KMS-11 (cell line): Measurements from ENCODE around the gene GALNT2.

ENCODE experiments used
- H2AFZ ChIP-seq: fragments of 200-600 bp; sonication (generic); 2 replicates; pipeline ENCODE4 v1.6.1; 2016; ENCODE audit warnings: antibody characterized with exemption, mixed run types, low read depth
- H3K27ac ChIP-seq: fragments of 200-600 bp; sonication (generic); 2 replicates; pipeline ENCODE4 v1.6.1; 2016; ENCODE audit warnings: mild to moderate bottlenecking, mixed run types
- H3K27me3 ChIP-seq: fragments of 200-600 bp; sonication (generic); 2 replicates; pipeline ENCODE4 v1.6.1; 2017; ENCODE audit warnings: mild to moderate bottlenecking, low read depth, mixed run types, moderate library complexity; ENCODE audit not compliant: insufficient read depth
- H3K36me3 ChIP-seq: fragments of 200-600 bp; sonication (generic); 2 replicates; pipeline ENCODE4 v1.6.1; 2017; ENCODE audit warnings: mild to moderate bottlenecking, mixed run types; ENCODE audit not compliant: insufficient read depth
- H3K4me1 ChIP-seq: fragments of 200-600 bp; sonication (generic); 2 replicates; pipeline ENCODE4 v1.6.1; 2016; ENCODE audit warnings: mild to moderate bottlenecking, low read depth, mixed run types; ENCODE audit not compliant: poor library complexity, severe bottlenecking
- H3K4me2 ChIP-seq: fragments of 200-600 bp; sonication (generic); 2 replicates; pipeline ENCODE4 v1.7.0; 2016; ENCODE audit warnings: mild to moderate bottlenecking, mixed run types
- H3K4me3 ChIP-seq: fragments of 200-600 bp; sonication (generic); IDR thresholded peaks from 2 replicates; pipeline ENCODE4 v1.6.1; 2017; ENCODE audit warnings: low read depth, low read length, mixed read lengths; ENCODE audit not compliant: insufficient read depth
- H3K79me2 ChIP-seq: fragments of 200-600 bp; sonication (generic); 2 replicates; pipeline ENCODE4 v1.6.1; 2016; ENCODE audit warnings: low read depth, mixed run types; ENCODE audit not compliant: insufficient read depth
- H3K9ac ChIP-seq: fragments of 200-600 bp; sonication (generic); 2 replicates; pipeline ENCODE4 v1.6.1; 2016; ENCODE audit warnings: mild to moderate bottlenecking, mixed run types
- H4K20me1 ChIP-seq: fragments of 200-600 bp; sonication (generic); 2 replicates; pipeline ENCODE4 v1.6.1; 2016; ENCODE audit warnings: mild to moderate bottlenecking, mixed run types; ENCODE audit not compliant: insufficient read depth
- TF ChIP-seq, protein P1 (sequence below): fragments of 200-600 bp; sonication (generic); conservative IDR thresholded peaks from 2 replicates; pipeline ENCODE4 v1.6.1; 2017; ENCODE audit warnings: low read depth, mild to moderate bottlenecking, antibody characterized with exemption, low read length, moderate library complexity, mixed read lengths

Gene GALNT2

DNA sequence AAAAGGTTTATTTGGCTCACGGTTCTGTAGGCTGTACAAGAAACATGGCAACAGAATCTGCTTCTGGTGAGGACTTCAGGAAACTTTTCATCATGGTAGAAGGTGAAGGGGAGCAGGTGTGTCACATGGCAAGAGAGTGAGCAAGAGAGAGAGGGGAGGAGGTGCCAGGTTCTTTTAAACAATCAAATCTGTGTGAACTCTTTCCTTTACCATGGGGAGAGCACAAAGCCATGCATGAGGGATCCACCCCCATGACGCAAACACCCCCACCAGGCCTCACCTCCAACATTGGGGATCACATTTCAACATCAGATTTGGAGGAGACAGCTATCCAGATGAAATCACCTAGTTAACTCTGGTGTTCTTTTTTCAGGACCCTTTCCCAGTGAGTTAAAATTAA lies 103.6 kb downstream of the GALNT2 start:
- no peak overlapping the region for H3K4me2 ChIP-seq
- no peaks in the 10 kb centered on the region for H3K27me3 ChIP-seq
- H3K79me2 ChIP-seq: peaks cover 94% of the 10 kb centered on the region
- peaks cover 54% of the 10 kb centered on the region for H3K4me1 ChIP-seq
- 0 out of 2 replicates have a peak, but pooled peaks cover 5% of the 10 kb centered on the region for H4K20me1 ChIP-seq
- H3K27ac ChIP-seq: no peak overlapping the region
- no peak overlapping the region for H3K9ac ChIP-seq
- no peak overlapping the region for H2AFZ ChIP-seq
- TF ChIP-seq, protein P1, sequence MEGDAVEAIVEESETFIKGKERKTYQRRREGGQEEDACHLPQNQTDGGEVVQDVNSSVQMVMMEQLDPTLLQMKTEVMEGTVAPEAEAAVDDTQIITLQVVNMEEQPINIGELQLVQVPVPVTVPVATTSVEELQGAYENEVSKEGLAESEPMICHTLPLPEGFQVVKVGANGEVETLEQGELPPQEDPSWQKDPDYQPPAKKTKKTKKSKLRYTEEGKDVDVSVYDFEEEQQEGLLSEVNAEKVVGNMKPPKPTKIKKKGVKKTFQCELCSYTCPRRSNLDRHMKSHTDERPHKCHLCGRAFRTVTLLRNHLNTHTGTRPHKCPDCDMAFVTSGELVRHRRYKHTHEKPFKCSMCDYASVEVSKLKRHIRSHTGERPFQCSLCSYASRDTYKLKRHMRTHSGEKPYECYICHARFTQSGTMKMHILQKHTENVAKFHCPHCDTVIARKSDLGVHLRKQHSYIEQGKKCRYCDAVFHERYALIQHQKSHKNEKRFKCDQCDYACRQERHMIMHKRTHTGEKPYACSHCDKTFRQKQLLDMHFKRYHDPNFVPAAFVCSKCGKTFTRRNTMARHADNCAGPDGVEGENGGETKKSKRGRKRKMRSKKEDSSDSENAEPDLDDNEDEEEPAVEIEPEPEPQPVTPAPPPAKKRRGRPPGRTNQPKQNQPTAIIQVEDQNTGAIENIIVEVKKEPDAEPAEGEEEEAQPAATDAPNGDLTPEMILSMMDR: no peak
- no peaks in the 10 kb centered on the region for H3K36me3 ChIP-seq
- H3K4me3 ChIP-seq: no peak overlapping the region

DNA sequence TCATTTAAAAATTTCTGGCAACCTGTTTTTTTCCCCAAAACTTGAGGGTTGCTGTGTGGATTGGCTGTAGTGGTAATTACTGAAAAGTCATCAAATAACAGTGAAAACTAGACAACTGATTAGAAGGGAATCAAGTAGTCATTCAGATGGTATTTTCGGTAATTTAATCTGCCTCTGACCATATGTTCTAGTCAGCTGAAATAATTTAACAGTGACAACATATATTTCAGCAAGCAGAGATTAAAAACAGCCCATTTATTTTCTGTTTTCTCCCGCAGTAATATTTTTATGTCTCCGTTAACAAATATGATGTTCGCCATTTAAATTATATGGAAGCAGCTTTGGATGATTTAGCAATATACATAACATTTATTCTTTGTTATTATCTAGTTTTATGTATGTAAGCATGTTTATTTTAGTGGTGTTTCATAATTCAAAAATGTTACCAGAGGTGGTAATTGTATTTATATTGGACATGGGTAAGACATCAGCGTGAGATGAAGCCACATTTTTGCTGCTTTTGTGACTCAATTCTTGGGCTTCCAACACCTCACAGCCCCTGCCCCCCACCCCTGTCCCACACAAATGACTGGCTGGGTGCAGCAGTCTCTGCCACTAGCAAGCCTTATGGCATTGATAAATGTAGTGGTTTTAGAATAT lies 104.4 kb downstream of the GALNT2 start:
- no peak overlapping the region for H3K4me3 ChIP-seq
- no peak overlapping the region for H3K27ac ChIP-seq
- H3K79me2 ChIP-seq: peaks cover 92% of the 10 kb centered on the region
- TF ChIP-seq, protein P1: no peak
- H3K4me2 ChIP-seq: no peak overlapping the region
- H2AFZ ChIP-seq: no peak overlapping the region
- no peak overlapping the region for H3K9ac ChIP-seq
- H3K27me3 ChIP-seq: no peaks in the 10 kb centered on the region
- H3K4me1 ChIP-seq: peaks cover 45% of the 10 kb centered on the region
- no peaks in the 10 kb centered on the region for H3K36me3 ChIP-seq
- H4K20me1 ChIP-seq: peaks cover 5% of the 10 kb centered on the region; the same call in 1 of the 2 replicates

DNA sequence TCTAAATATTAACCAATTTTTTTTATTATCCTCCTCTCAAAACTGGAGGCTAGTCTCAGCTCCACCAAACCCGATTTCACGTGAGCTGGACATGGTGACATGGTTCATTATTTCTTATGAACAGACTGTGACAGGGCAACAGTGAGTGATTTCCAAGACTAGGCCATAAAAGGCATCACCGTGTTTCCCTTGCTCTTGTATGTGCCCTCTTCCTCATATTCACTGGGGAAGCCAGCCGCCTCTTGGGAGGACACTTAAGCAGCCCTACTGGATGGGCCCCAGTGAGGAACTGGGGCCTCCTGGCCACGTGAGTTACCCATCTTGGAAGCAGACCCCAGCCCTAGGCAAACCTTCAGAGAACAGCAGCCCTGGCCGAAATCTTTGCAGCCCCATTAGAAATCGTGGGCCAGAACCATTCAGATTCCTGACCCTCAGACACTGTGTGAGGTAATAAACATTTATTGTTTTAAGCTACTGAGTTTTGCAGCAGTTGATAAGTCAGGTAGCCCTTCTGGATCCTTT lies 105.0 kb downstream of the GALNT2 start:
- H3K79me2 ChIP-seq: peaks cover 92% of the 10 kb centered on the region
- H3K4me3 ChIP-seq: no peak overlapping the region
- H2AFZ ChIP-seq: no peak overlapping the region
- H3K36me3 ChIP-seq: no peaks in the 10 kb centered on the region
- H4K20me1 ChIP-seq: peaks cover 5% of the 10 kb centered on the region; the same call in 1 of the 2 replicates
- TF ChIP-seq, protein P1: no peak
- no peaks in the 10 kb centered on the region for H3K27me3 ChIP-seq
- H3K27ac ChIP-seq: no peak overlapping the region
- peaks cover 39% of the 10 kb centered on the region for H3K4me1 ChIP-seq
- H3K4me2 ChIP-seq: no peak overlapping the region
- no peak overlapping the region for H3K9ac ChIP-seq

DNA sequence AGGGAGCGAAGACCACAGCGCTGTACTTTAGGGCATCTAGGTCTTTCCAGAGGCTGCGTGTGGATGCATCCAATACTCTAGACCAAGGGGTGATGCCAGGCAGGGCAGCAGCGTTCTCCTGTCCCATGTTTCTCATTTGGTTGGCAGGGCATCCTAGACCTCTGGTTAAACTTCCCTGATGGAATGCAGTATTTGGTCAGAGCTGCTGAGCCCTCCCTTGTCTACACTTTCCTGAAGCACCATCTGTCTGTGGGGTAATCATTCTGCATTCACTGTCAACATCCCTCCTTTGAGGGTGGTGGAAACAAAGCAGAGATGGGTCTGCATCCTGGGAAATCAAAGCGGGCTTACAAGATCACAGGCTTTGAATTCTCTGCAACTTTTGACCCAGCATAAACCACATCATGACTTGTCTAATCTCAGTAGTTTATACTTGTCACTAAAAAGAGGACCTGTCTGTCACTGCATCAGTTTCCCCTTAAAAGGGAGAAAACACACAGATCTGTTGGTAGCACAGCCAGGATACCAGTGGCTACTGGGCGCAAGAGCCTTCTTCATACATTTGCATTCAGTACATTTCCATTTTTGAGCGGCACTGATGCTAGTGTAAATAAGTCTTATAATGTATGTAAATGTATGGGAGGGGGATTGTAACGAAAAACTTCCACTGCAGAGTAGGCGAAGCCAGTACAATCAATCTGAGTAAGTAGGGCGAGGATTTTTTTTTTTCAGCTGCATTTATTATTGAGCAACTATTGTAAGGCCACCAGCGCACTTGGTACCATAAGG lies 106.3 kb downstream of the GALNT2 start:
- TF ChIP-seq, protein P1: no peak
- no peak overlapping the region for H3K4me2 ChIP-seq
- H3K4me3 ChIP-seq: no peak overlapping the region
- H3K4me1 ChIP-seq: peaks cover 26% of the 10 kb centered on the region
- H2AFZ ChIP-seq: no peak overlapping the region
- H3K9ac ChIP-seq: no peak overlapping the region
- no peak overlapping the region for H3K27ac ChIP-seq
- no peaks in the 10 kb centered on the region for H3K27me3 ChIP-seq
- H3K36me3 ChIP-seq: no peaks in the 10 kb centered on the region; the same call in 1 of the 2 replicates
- H3K79me2 ChIP-seq: peaks cover 80% of the 10 kb centered on the region
- peaks cover 5% of the 10 kb centered on the region; the same call in 1 of the 2 replicates for H4K20me1 ChIP-seq
